NOMO-1 (cell line): ENCODE data around the gene CIB2.

Experiments used
- DNase-seq, 2 experiments: peaks; one replicate each; lab custom pipeline; 2025; ENCODE audit not compliant: unreplicated experiment in 2 of 2; lab: John Stamatoyannopoulos, UW

CIB2 gene

GRCh38 chr15:78087951-78088772, 43.1 kb downstream of the CIB2 start:
- peak; percentile 64 to 83 for DNase-seq

- no peak for DNase-seq
These were observed 45.3 kb downstream of the CIB2 start for GRCh38 chr15:78085928-78086327.

- no peak for DNase-seq
These were observed 46.8 kb downstream of the CIB2 start for GRCh38 chr15:78084449-78084750.

- DNase-seq = no peak
These were observed 47.4 kb downstream of the CIB2 start for GRCh38 chr15:78083687-78084448.

- DNase-seq = no peak
These were observed 48.1 kb downstream of the CIB2 start for GRCh38 chr15:78083186-78083585.

- DNase-seq = no peak
These were observed 48.5 kb downstream of the CIB2 start for GRCh38 chr15:78082743-78083110.

- no peak for DNase-seq
These were observed 49.0 kb downstream of the CIB2 start for GRCh38 chr15:78082106-78082742.

GRCh38 chr15:78080088-78080460, 51.2 kb downstream of the CIB2 start:
- no peak for DNase-seq

GRCh38 chr15:78079298-78080087, 51.8 kb downstream of the CIB2 start:
- no peak for DNase-seq

- DNase-seq = no peak
These were observed 53.4 kb downstream of the CIB2 start for GRCh38 chr15:78077871-78078210.

GRCh38 chr15:78077053-78077870, 54.0 kb downstream of the CIB2 start, which contains the start of gene TBC1D2B:
Gene TBC1D2B, minus strand, starts transcription at chr15:78077711. Its CDS starts 59 bp downstream, at chr15:78077652.
- DNase-seq = peak; percentile 44 to 51

- no peak for DNase-seq
These were observed 54.8 kb downstream of the CIB2 start for GRCh38 chr15:78076231-78077052.

- no peak for DNase-seq
These were observed 55.6 kb downstream of the CIB2 start for GRCh38 chr15:78075490-78076230.

GRCh38 chr15:78073046-78073787, 58.0 kb downstream of the CIB2 start:
- DNase-seq = no peak

GRCh38 chr15:78072080-78072892, 59.0 kb downstream of the CIB2 start:
- no peak for DNase-seq

- no peak for DNase-seq
These were observed 59.9 kb downstream of the CIB2 start for GRCh38 chr15:78071383-78071782.

- DNase-seq = peak; percentile 29 to 63
These were observed 61.1 kb downstream of the CIB2 start for GRCh38 chr15:78070049-78070700.
